K562 (cell line): Measurements from ENCODE around the gene ZDHHC11B.
"Not testable (repeated sequence)": the region's sequence is repeated elsewhere in the genome, so short reads cannot be mapped to it uniquely, and the experiment has no call there.

Experiments
- ATF6 ChIP-seq: sonication (generic); formaldehyde crosslinking; IDR thresholded peaks from 2 replicates; pipeline ENCODE4 v1.4.0; 2020; ENCODE audit warnings: mild to moderate bottlenecking, missing genetic modification reagents
- CLOCK ChIP-seq: fragments of 250-450 bp; sonication (Bioruptor Pico); IDR thresholded peaks from 2 replicates; pipeline ENCODE4 v1.4.0; 2020; ENCODE audit warnings: mild to moderate bottlenecking, moderate library complexity, borderline replicate concordance
- E4F1 ChIP-seq: fragments of 250-450 bp; sonication (Bioruptor Pico); IDR thresholded peaks from 2 replicates; pipeline ENCODE4 v1.5.0; 2021; ENCODE audit warnings: mild to moderate bottlenecking, borderline replicate concordance
- ZNF3 ChIP-seq: fragments of 250-450 bp; sonication (Bioruptor Pico); IDR thresholded peaks from 2 replicates; pipeline ENCODE4 v1.5.0; 2021; ENCODE audit warnings: mild to moderate bottlenecking, moderate library complexity

- not testable (repeated sequence) for TF ChIP-seq ZNF3, ATF6, E4F1, CLOCK (CRISPR knock-in tag)
Observed at GRCh38 chr5:745272-746142, 39.0 kb downstream of the ZDHHC11B start.
